Fibroblast of pulmonary artery (primary cell): Measurements from ENCODE around the gene RAB39B.

ENCODE experiments used
- DNase-seq: peaks from one replicate; pipeline ENCODE4 v3.0.0-alpha.2; 2010; ENCODE audit warnings: low read depth
- H3K4me3 ChIP-seq: replicated peaks from 2 replicates; pipeline ENCODE4 v1.5.1; 2011; ENCODE audit warnings: low read depth, mild to moderate bottlenecking, control low read depth, low read length, moderate library complexity
- CTCF ChIP-seq: IDR thresholded peaks from 2 replicates; pipeline ENCODE4 v1.5.1; 2011; ENCODE audit warnings: mild to moderate bottlenecking, control low read depth, low read length, inconsistent platforms; ENCODE audit errors: missing control alignments

Gene RAB39B

DNA sequence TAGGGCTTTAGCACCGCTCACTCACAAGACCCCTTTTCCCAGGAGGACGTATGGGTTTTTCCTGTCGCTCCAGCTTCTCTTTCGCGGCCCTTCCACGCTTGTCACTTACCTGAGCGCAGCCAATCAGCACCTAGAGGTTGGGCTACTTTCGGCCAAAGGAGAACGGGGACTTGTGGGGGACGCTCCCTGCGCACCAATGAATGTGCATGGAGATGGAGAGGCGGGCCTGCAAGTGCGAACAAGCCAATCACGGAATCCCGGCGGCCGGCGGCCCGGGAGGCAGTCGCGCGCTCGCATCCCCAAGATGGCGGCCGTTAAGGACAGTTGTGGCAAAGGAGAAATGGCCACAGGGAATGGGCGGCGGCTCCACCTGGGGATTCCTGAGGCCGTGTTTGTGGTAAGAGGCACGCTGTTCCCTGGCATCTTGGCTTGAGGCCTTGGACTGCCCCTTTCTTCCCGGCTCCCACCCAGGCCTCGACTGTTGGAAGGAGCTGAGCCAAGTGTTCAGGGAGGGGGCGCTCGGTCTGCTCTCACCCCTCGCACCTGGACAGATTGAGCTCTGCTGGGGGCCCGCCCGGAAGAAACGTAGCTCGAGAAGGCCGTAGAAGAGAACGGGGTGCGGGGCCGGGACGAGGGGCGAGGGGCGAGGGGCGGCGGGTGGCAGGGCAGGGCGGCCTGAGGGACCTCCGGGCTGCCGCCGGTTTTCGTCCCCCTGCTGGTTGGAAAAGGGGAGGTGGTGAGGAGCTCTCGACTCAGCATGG lies 47.9 kb downstream of the RAB39B start, which contains the start of gene VBP1:
Gene VBP1, plus strand, starts transcription at position 282 of the 761 bp plus-strand sequence. Its CDS starts 23 bp downstream, at position 305.
- peak within 1 kb of the TSS; percentile 80 for H3K4me3 ChIP-seq
- peak; percentile 96 for DNase-seq
- peak; percentile 38 for TF ChIP-seq CTCF

- H3K4me3 ChIP-seq = peak overlapping the region; percentile 80
- no peak for TF ChIP-seq CTCF
- DNase-seq = peak; percentile 0
Observed at GRCh38 chrX:155215443-155216178, 48.7 kb downstream of the RAB39B start.

- TF ChIP-seq CTCF = no peak
- no peak overlapping the region for H3K4me3 ChIP-seq
- DNase-seq = no peak
Observed at GRCh38 chrX:155213731-155214130, 50.6 kb downstream of the RAB39B start.

- DNase-seq = no peak
- no peak for TF ChIP-seq CTCF
Observed at GRCh38 chrX:155211208-155211607, 53.1 kb downstream of the RAB39B start.

More at GRCh38 chrX:155211208-155211607, 53.1 kb downstream of the RAB39B start:
- H3K4me3 ChIP-seq = no peak overlapping the region
